HEK293 (cell line): ENCODE data around the gene MAPKAP1.

ENCODE experiments used
- CTCF ChIA-PET: fragments of 350-600 bp; formaldehyde crosslinking; extraction: SDS; loops from one replicate; lab custom pipeline; 2021; ENCODE audit warnings: antibody characterized with exemption; lab: Yijun Ruan, JAX
- POLR2A ChIA-PET: fragments of 300-600 bp; formaldehyde crosslinking; extraction: SDS; loops from one replicate; lab custom pipeline; 2020; ENCODE audit warnings: antibody characterized with exemption, inconsistent platforms; lab: Yijun Ruan, JAX
- H3K27ac ChIP-seq: fragments of 200-500 bp; sonication (Bioruptor generic); 2 replicates; pipeline ENCODE4 v1.5.1; 2014; ENCODE audit warnings: low read depth, low read length, control low read depth, inconsistent platforms; ENCODE audit errors: extremely low read depth
- H3K36me3 ChIP-seq, 2 experiments: fragments of 200-500 bp in 1 of 2; sonication (Bioruptor generic) in 1 of 2; 1 replicate in 1 of 2; 2 replicates in 1 of 2; pipeline ENCODE4 v1.5.1; 2014 to 2017; ENCODE audit warnings: inconsistent platforms in 2 of 2, low read length in 2 of 2; ENCODE audit not compliant: control insufficient read depth in 2 of 2, insufficient read depth in 1 of 2
- H3K4me1 ChIP-seq: fragments of 200-500 bp; sonication (Bioruptor generic); 2 replicates; pipeline ENCODE4 v1.5.1; 2014; ENCODE audit warnings: mild to moderate bottlenecking, low read length, inconsistent platforms; ENCODE audit not compliant: control insufficient read depth, insufficient read depth
- H3K4me3 ChIP-seq: 2 replicates; pipeline ENCODE4 v1.5.1; 2011; ENCODE audit warnings: low read depth, mild to moderate bottlenecking, control low read depth, low read length, moderate library complexity
- H3K9me3 ChIP-seq: fragments of 200-500 bp; sonication (Bioruptor generic); 2 replicates; pipeline ENCODE4 v1.5.1; 2014; ENCODE audit warnings: low read depth, low read length, inconsistent platforms; ENCODE audit not compliant: control insufficient read depth, insufficient read depth
- BCL11B ChIP-seq: fragments of 450-650 bp; formaldehyde crosslinking; IDR thresholded peaks from 2 replicates; pipeline ENCODE4 v1.5.1; 2016; ENCODE audit warnings: low read depth, missing biosample characterization, missing genetic modification characterization
- EGR2 ChIP-seq: fragments of 450-650 bp; formaldehyde crosslinking; IDR thresholded peaks from 2 replicates; pipeline ENCODE4 v1.5.1; 2016; ENCODE audit warnings: low read depth, missing biosample characterization, missing genetic modification characterization
- HOXA7 ChIP-seq: sonication (generic); formaldehyde crosslinking; IDR thresholded peaks from 2 replicates; pipeline ENCODE4 v1.8.1; 2022; ENCODE audit warnings: missing genetic modification reagents, borderline replicate concordance
- HOXC10 ChIP-seq: sonication (generic); formaldehyde crosslinking; IDR thresholded peaks from 2 replicates; pipeline ENCODE4 v1.8.1; 2023; ENCODE audit warnings: mild to moderate bottlenecking, missing genetic modification reagents
- ZBTB10 ChIP-seq: fragments of 450-650 bp; formaldehyde crosslinking; IDR thresholded peaks from 2 replicates; pipeline ENCODE4 v1.5.1; 2016; ENCODE audit warnings: missing biosample characterization, missing genetic modification characterization
- ZBTB21 ChIP-seq: fragments of 450-650 bp; formaldehyde crosslinking; IDR thresholded peaks from 2 replicates; pipeline ENCODE4 v1.5.1; 2017; ENCODE audit warnings: missing biosample characterization, missing genetic modification characterization
- ZFHX2 ChIP-seq: fragments of 450-650 bp; formaldehyde crosslinking; conservative IDR thresholded peaks from 2 replicates; pipeline ENCODE4 v1.5.1; 2016; ENCODE audit warnings: missing biosample characterization, missing genetic modification characterization
- ZNF148 ChIP-seq: fragments of 450-650 bp; formaldehyde crosslinking; IDR thresholded peaks from 2 replicates; pipeline ENCODE4 v1.5.0; 2017; ENCODE audit warnings: missing biosample characterization, missing genetic modification characterization, borderline replicate concordance
- ZNF214 ChIP-seq: fragments of 450-650 bp; formaldehyde crosslinking; IDR thresholded peaks from 2 replicates; pipeline ENCODE4 v1.5.1; 2017; ENCODE audit warnings: missing biosample characterization, mild to moderate bottlenecking, missing genetic modification characterization, borderline replicate concordance
- ZNF221 ChIP-seq: fragments of 450-650 bp; formaldehyde crosslinking; IDR thresholded peaks from 2 replicates; pipeline ENCODE4 v1.5.1; 2017; ENCODE audit warnings: missing biosample characterization, missing genetic modification characterization, borderline replicate concordance
- ZNF223 ChIP-seq: fragments of 450-650 bp; formaldehyde crosslinking; IDR thresholded peaks from 2 replicates; pipeline ENCODE4 v1.5.1; 2016; ENCODE audit warnings: missing biosample characterization, missing genetic modification characterization
- ZNF248 ChIP-seq: fragments of 450-650 bp; formaldehyde crosslinking; IDR thresholded peaks from 2 replicates; pipeline ENCODE4 v1.5.1; 2017; ENCODE audit warnings: missing biosample characterization, missing genetic modification characterization
- ZNF350 ChIP-seq: fragments of 450-650 bp; formaldehyde crosslinking; IDR thresholded peaks from 2 replicates; pipeline ENCODE4 v1.5.0; 2017; ENCODE audit warnings: missing biosample characterization, mild to moderate bottlenecking, missing genetic modification characterization
- ZNF488 ChIP-seq: fragments of 450-650 bp; formaldehyde crosslinking; IDR thresholded peaks from 2 replicates; pipeline ENCODE4 v1.5.1; 2016; ENCODE audit warnings: missing biosample characterization, missing genetic modification characterization
- ZNF596 ChIP-seq: fragments of 450-650 bp; IDR thresholded peaks from 2 replicates; pipeline ENCODE4 v1.5.0; 2018; ENCODE audit warnings: missing biosample characterization, mild to moderate bottlenecking, missing genetic modification characterization, moderate library complexity
- ZNF600 ChIP-seq: fragments of 450-650 bp; formaldehyde crosslinking; IDR thresholded peaks from 2 replicates; pipeline ENCODE4 v1.5.1; 2016; ENCODE audit warnings: missing biosample characterization, missing genetic modification characterization
- ZNF624 ChIP-seq: fragments of 450-650 bp; formaldehyde crosslinking; IDR thresholded peaks from 2 replicates; pipeline ENCODE4 v1.5.1; 2017; ENCODE audit warnings: missing biosample characterization, missing genetic modification characterization
- ZNF654 ChIP-seq: fragments of 450-650 bp; formaldehyde crosslinking; IDR thresholded peaks from 2 replicates; pipeline ENCODE4 v1.5.1; 2016; ENCODE audit warnings: low read depth, missing biosample characterization, missing genetic modification characterization
- ZNF692 ChIP-seq: fragments of 450-650 bp; formaldehyde crosslinking; IDR thresholded peaks from 2 replicates; pipeline ENCODE4 v1.5.1; 2016; ENCODE audit warnings: missing biosample characterization, missing genetic modification characterization
- ZNF701 ChIP-seq: fragments of 450-650 bp; formaldehyde crosslinking; IDR thresholded peaks from 2 replicates; pipeline ENCODE4 v1.5.1; 2016; ENCODE audit warnings: missing biosample characterization, missing genetic modification characterization
- ZNF830 ChIP-seq: fragments of 450-650 bp; IDR thresholded peaks from 2 replicates; pipeline ENCODE4 v1.5.0; 2018; ENCODE audit warnings: missing biosample characterization, missing genetic modification characterization, low read depth, mild to moderate bottlenecking, moderate library complexity
- ZNF843 ChIP-seq: fragments of 450-650 bp; formaldehyde crosslinking; IDR thresholded peaks from 2 replicates; pipeline ENCODE4 v1.5.1; 2016; ENCODE audit warnings: missing biosample characterization, missing genetic modification characterization
- ZSCAN16 ChIP-seq: fragments of 450-650 bp; formaldehyde crosslinking; IDR thresholded peaks from 2 replicates; pipeline ENCODE4 v1.5.1; 2016; ENCODE audit warnings: missing biosample characterization, missing genetic modification characterization
- ZXDB ChIP-seq: fragments of 450-650 bp; formaldehyde crosslinking; IDR thresholded peaks from 2 replicates; pipeline ENCODE4 v1.5.1; 2016; ENCODE audit warnings: missing biosample characterization, missing genetic modification characterization

The MAPKAP1 gene

DNA sequence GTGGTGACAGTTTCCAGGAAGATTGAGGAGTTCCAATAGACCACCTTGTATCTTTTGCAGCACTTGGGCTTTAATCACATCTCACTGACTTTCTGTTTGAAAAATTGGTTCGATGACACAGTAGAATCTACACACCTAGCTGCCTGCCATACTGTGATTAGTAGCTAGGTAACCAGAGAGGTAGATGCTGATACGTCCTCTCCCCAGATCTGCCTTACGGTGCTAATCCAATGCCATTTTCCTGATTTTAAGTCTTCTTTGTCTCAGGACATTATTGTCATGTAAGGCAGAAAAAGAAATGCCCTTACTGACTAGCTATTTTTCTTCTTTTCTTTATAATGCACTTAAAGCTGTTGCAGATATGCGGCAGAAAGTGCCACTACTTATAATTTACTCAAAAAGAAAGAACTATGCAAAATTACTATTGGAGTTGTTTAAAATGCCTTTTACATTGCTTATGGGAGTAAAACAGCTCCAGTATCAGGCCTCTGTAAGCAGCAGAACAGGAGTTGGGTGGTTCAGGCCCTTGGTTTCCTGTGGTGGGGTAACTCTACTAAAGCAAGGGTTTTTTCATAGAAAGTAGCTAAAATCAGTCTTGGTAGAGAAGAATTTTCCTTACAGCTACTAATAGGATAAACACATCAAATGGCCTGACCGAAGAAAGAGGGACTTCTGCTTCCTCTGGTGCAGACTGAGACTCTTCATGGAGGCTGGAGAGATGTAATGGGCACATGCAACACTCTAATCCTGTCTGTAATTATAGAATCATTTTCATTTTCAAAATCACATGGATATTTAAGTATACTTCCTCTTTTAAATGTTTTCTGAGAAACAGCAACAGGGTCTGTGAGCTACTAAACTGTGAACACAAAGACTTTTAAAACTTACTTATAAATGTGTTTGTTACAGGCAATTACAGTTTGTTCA is 177.2 kb downstream of the MAPKAP1 start:
- POLR2A ChIA-PET = no interaction called here
- Histone ChIP-seq H3K36me3 (no peaks in the 10 kb centered on the region), H3K27ac (no peak overlapping the region)

GRCh38 chr9:125529107-125529506 is 177.9 kb downstream of the MAPKAP1 start:
- no peaks in the 10 kb centered on the region for H3K36me3 ChIP-seq
- no peaks in the 10 kb centered on the region for H3K9me3 ChIP-seq
- H3K4me3 ChIP-seq = no peak overlapping the region
- H3K4me1 ChIP-seq = no peaks in the 10 kb centered on the region
- no peak overlapping the region for H3K27ac ChIP-seq
- CTCF ChIA-PET = interaction anchor here (0.6 to 2.3 kb wide), 3 partner anchors 15 to 57 kb away, joined by 3 to 8 read pairs (median 5); no protein-coding TSS in a partner anchor
- POLR2A ChIA-PET = no interaction called here
- TF ChIP-seq ZNF843 (no peak), ZFHX2 (tag by site-specific recombination) (no peak), ZNF600 (tag by site-specific recombination) (no peak), ZNF214 (tag by site-specific recombination) (no peak), BCL11B (tag by site-specific recombination) (no peak), ZNF701 (no peak), ZNF624 (tag by site-specific recombination) (no peak), ZXDB (tag by site-specific recombination) (no peak), ZNF596 (tag by site-specific recombination) (no peak), EGR2 (tag by site-specific recombination) (no peak), ZNF223 (tag by site-specific recombination) (no peak), ZNF654 (tag by site-specific recombination) (no peak), HOXC10 (no peak), ZNF692 (tag by site-specific recombination) (no peak)

More for the DNA sequence above, 177.2 kb downstream of the MAPKAP1 start:
- Histone ChIP-seq H3K9me3 (no peaks in the 10 kb centered on the region), H3K4me3 (no peak overlapping the region), H3K4me1 (no peaks in the 10 kb centered on the region)
- no peak for TF ChIP-seq HOXA7 (CRISPR knock-in tag)
- no peak for TF ChIP-seq ZNF148 (tag by site-specific recombination)
- TF ChIP-seq ZNF350 = no peak
- TF ChIP-seq ZNF221 = no peak
- TF ChIP-seq BCL11B (tag by site-specific recombination) = no peak
- TF ChIP-seq ZNF488 (tag by site-specific recombination) = no peak
- no peak for TF ChIP-seq ZNF214 (tag by site-specific recombination)
- TF ChIP-seq ZBTB21 (tag by site-specific recombination) = no peak
- no peak for TF ChIP-seq ZSCAN16 (tag by site-specific recombination)
- TF ChIP-seq ZBTB10 (tag by site-specific recombination) = no peak
- no peak for TF ChIP-seq ZNF830
- no peak for TF ChIP-seq ZNF596 (tag by site-specific recombination)
- TF ChIP-seq ZNF248 = no peak
- CTCF ChIA-PET = interaction anchor here (0.6 to 2.3 kb wide), 6 partner anchors 15 to 961 kb away, joined by 3 to 8 read pairs (median 4); no protein-coding TSS in a partner anchor
